GM21390 (cell line): ENCODE data around the gene ZNF574.
"Not testable (repeated sequence)": the region's sequence is repeated elsewhere in the genome, so short reads cannot be mapped to it uniquely, and the experiment has no call there.

Experiments used
- ATAC-seq: cut with Tn5 transposase; IDR thresholded peaks from one replicate; pipeline ENCODE4 v1.9.1; 2021; ENCODE audit not compliant: unreplicated experiment

ZNF574 gene

GRCh38 chr19:42098781-42099180, 22.8 kb downstream of the ZNF574 start:
- no peak for ATAC-seq

GRCh38 chr19:42099336-42099925, 23.5 kb downstream of the ZNF574 start:
- ATAC-seq = no peak

DNA sequence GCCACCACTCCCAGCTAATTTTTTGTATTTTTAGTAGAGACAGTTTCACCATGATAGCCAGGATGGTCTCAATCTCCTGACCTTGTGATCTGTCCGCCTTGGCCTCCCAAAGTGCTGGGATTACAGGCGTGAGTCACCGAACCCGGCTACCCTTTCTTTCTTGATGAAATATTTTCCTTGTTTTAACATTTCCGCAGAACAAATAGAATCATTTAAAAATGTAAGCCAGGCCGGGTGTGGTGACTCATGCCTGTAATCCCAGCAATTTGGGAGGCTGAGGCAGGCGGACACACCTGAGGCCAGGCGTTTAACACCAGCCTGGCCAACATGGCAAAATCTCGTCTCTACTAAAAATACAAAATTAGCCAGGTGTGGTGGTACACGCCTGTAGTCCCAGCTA, 24.3 kb downstream of the ZNF574 start:
- not testable (repeated sequence) for ATAC-seq

DNA sequence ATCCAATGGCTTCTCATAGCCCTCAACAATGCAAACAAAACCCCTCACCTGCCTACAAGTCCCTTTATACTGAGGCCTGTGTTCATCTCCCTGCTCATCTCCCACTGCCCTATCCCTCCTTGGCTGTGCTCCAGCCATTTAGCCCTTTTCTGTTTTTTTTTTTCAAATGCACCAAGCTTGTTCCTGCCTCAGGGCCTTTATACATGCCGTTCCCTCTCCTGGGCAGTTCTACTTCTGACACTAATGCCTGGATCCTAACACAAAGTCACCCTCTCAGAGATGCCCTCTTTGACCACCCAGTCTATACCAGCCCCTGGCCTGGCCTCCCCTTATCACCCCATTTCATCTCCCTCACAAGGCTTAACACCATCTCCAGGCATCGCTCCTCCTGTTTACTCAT, 26.9 kb downstream of the ZNF574 start:
- no peak for ATAC-seq

DNA sequence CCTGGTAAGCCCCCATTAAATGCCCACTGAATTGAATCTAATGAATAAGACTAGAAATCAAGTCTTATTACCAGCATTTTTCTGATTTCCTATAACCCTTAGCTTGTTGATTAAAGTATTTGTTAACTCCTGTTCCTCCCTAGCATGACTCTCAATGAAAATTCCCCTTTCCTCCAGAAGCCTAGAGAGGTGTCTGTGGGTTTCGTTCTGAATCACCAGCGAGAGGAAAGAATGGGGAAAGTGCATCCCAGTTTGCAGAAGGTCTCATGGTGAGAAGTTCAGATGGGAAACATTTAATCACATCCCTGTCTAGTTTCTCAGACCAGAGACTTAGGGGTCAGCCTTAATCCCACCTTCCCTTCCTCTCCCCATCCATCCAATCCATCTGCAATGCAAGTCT, 29.4 kb downstream of the ZNF574 start:
- no peak for ATAC-seq

DNA sequence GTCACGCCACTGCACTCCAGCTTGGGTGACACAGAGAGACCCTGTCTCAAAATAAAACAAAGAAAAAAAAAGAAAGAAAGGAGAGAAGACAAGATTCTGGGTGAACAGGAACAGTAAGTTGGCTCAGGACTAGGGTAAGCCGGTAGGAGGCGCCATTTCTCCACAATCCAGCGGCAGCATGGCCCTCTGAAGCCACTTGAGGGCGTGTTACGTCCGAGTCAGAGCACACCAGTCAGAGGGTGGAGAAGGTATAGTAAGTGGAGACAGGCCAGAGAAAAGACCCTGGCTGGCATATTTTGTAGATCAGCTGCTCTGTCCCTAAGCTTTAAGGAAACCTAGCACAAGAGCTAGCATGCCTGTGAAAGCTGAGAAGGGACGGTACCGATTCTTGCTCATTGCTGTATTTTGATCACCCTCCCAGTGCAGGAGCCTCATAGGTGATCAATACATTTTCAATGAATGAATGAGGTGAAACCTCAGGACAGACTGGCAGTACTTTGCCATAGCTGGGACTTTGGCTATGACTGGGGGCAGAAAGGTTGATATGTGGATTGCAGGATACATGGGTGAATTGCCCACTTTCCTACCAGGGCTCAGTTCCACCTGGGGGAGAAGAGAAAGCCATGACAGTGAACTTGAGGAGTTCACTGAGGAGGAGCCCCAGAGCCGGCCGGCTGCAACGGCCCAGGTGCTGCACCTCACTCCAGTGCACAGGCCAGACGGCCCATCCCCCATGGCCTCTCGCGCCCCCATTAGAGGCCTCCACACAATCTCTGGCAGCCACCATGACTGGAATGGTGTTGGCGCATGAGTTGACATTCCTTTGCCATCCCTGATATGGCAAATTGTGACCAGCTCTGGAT, 32.8 kb downstream of the ZNF574 start:
- no peak for ATAC-seq

DNA sequence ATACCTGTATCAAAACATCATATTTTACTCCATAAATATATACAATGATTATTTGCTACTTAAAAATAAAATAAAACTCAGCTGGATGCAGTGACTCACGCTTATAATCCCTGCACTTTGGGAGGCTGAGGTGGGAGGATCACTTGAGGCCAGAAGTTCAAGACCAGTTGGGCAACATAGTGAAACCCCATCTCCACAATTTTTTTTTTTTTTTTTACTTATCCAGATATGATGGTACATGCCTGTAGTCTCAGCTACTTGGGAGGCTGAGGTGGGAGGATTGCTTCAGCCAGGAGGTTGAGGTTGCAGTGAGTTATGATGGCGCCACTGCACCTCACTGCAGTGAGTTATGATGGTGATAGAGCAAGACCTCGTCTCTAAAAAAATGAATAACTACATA, 33.9 kb downstream of the ZNF574 start:
- ATAC-seq = no peak

DNA sequence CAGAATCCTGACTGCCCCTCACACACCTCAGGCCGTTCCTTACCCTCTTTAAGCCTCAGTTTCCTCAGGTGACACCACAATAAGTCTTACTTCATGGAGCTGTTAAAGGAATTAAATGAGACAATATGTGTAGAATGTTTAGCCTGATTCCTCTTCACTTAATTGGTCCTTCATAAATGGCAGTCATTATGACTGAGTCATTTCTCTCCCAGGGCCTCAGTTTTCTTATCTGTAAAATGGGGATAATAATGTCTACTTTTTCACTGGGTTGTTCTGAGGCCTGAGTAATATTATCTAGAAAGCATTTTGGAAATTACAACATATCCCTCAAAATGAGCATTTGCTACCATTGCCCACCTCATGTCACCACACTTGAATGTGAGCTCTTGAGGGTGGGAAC, 34.7 kb downstream of the ZNF574 start:
- no peak for ATAC-seq

DNA sequence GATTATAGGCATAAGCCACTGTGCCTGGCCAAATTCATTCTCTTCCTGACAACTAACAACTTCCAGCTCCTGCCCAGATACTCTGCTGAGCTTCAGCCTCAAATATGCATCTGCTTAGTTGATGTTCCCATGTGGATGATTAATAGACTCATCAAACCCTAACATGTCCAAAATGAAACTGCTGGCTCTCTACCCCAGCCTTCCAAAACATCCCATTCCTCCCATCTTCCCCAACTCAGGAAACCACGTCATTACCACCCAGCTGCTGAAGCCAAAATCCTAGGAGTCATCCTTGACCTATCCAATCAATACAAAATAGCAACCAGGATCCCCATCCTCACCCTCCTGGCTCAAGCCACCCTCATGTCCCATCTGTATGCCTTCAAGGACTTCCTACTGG, 35.4 kb downstream of the ZNF574 start:
- no peak for ATAC-seq

DNA sequence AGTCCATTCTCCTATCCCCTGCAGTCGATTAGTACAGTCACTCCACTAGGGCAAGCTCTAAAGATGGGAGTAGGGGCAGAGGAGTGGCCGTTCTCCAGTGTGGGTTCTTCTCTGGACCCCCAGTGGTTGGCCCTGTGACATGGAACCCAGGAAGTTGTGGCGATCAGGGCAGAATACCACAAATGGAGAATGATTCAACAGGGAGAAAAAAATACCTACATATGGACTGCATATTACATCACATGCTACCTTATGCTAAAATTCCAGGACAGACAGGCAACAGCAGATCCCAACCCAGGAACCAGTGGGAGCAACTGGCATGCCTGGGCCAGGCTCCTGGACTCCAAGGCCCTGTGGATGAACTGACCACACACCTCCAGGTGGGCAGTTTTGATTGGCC, 35.8 kb downstream of the ZNF574 start:
- no peak for ATAC-seq

- no peak for ATAC-seq
Observed at GRCh38 chr19:42113641-42114348, 37.8 kb downstream of the ZNF574 start.

DNA sequence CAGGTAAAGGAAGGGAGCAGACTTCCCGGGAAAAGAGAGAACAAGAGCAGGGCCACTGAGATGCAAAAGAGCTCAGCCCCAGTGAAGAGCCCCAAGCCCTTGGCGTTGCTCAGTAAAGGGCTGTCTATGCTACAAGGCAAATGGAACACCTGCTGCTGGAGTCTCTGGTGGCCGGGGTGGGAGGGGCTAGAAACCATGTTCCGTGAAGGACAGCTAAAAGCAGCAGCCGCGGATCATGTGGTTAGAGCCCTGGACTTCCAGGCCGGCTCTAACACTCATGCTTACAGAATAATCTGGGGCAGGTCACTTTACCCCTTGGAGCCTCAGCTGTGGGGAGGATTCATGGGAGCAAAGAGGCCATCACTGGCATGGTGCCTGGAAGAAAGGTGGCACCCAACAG, 38.4 kb downstream of the ZNF574 start:
- no peak for ATAC-seq

DNA sequence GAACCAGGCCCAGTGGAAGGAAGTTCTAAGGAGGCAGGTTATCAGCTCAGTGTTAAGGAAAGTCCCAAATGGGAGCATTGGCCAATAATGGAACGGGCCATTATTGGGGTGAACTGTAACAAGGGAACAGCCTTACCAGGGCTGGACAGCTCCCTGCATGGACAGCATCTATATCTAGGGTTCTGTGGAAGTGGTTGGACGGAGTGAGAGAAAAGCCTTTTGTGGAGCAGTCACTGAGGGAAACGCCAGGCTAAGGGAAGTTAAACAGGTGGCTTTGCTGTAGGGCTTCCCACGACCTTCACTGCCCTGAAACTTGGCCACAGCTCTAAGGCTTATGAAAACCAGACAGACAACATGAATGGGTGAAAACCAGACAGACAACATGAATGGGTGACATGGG, 39.3 kb downstream of the ZNF574 start:
- ATAC-seq = no peak

DNA sequence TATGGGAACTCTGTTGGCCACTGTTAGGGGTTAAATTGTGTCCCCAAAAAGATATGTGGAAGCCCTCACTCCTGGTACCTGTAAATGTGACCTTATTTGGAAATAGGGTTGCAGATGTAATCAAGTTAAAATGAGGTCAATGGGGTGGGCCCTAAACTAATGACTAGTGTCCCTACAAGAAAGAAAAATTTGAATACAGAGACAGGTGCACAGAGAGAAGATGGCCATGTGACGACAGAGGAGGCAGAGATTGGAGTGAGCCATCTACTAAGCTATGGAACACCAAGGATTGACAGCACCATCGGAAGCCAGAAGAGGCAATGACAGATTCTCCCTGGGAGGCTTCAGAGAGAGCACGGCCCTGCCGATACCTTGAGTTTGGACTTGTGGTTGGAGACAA, 39.7 kb downstream of the ZNF574 start:
- ATAC-seq = no peak

GRCh38 chr19:42116308-42117075, 40.5 kb downstream of the ZNF574 start:
- no peak for ATAC-seq

- no peak for ATAC-seq
Observed at GRCh38 chr19:42117076-42117475, 41.1 kb downstream of the ZNF574 start.

DNA sequence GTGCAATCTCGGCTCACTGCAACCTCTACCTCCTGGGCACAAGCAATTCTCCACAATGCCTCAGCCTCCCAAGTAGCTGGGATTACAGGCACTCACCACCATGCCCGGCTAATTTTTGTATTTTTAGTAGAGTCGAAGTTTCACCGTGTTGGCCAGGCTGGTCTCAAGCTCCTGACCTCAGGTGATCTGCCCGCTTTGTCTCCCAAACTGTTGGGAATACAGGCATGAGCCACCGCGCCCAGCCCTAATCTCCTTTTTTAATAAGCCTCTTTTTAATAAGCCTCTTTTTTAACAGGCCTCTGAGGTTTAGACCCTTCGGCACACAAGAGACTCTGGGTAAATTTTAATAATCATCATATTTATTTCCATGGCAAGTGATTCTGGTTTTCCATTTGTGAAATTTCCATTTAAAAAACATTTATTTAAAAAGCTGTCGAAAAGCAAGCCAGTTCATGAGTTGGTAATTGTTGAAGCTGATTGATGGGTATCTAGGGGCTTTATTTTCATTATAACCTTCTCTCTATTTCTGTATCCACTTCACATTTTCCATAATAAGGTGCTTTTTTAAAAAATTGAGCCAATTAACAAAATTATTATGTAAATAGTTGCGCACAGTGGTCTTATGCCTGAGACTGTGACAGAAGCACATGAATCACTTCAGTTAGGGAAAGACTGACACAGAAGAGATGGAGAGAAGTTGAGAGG, 44.5 kb downstream of the ZNF574 start:
- ATAC-seq = no peak

- ATAC-seq = no peak
Observed at GRCh38 chr19:42121036-42121621, 45.2 kb downstream of the ZNF574 start.

- ATAC-seq = no peak
Observed at GRCh38 chr19:42121656-42122069, 45.7 kb downstream of the ZNF574 start.
